H1 (cell line): ENCODE data around the gene DLG5. TPM values are rescaled to one million over a fixed set of nuclear protein-coding genes. Genes with fewer than 3 reads are reported as not detected.

Experiments used
- EZH2 ChIP-seq: fragments of 200-600 bp; sonication (generic); IDR thresholded peaks from 2 replicates; pipeline ENCODE4 v1.7.1; 2012; ENCODE audit warnings: low read depth, mild to moderate bottlenecking, moderate library complexity, low read length, inconsistent platforms; ENCODE audit not compliant: severe bottlenecking
- RBBP5 ChIP-seq: IDR thresholded peaks from 2 replicates; pipeline ENCODE4 v1.7.1; 2012; ENCODE audit warnings: low read depth, mild to moderate bottlenecking, inconsistent platforms, low read length, moderate library complexity, borderline replicate concordance
- polyA plus RNA-seq, 7 experiments: library from polyadenylated mRNA; depleted of rRNA in 3 of 7; stranded (reverse) in 5 of 7; unstranded in 2 of 7; fragments of >200 nt in 5 of 7; fragments of 200-250 nt in 2 of 7; gene quantifications; 1 replicate in 5 of 7; 2 replicates in 1 of 7; 4 replicates in 1 of 7; pipeline versions ENCODE4 v1.2.1 to v1.2.3, GENCODE V29; 2011 to 2013; ENCODE audit warnings: missing spikeins in 2 of 7, mixed read lengths in 2 of 7
- total RNA-seq: library from RNA; stranded (reverse); fragmentation: NEBNext Ultra II Directional; extraction: Animal tissue kit (Norgen Biotek cat#: 25700); gene quantifications from 2 replicates; pipeline ENCODE4 v1.2.1, GENCODE V29; 2021

The DLG5 gene
- total and polyA plus RNA-seq, 2 of the 8 experiments (the other 6 are each of a cell fraction or from before 2014, with no cell fraction given): 15.6 to 71.4 TPM

GRCh38 chr10:77975086-77975666, 48.6 kb upstream of the DLG5 start (continued):
- TF ChIP-seq EZH2: no peak
- no peak for TF ChIP-seq RBBP5
